ENCODE data around the gene TARS3.
A peak's percentile ranks its signal among the peaks of the same experiment; 100 is the strongest.
"Not testable (repeated sequence)": the region's sequence is repeated elsewhere in the genome, so short reads cannot be mapped to it uniquely, and the experiment has no call there.

TARS3 gene

DNA sequence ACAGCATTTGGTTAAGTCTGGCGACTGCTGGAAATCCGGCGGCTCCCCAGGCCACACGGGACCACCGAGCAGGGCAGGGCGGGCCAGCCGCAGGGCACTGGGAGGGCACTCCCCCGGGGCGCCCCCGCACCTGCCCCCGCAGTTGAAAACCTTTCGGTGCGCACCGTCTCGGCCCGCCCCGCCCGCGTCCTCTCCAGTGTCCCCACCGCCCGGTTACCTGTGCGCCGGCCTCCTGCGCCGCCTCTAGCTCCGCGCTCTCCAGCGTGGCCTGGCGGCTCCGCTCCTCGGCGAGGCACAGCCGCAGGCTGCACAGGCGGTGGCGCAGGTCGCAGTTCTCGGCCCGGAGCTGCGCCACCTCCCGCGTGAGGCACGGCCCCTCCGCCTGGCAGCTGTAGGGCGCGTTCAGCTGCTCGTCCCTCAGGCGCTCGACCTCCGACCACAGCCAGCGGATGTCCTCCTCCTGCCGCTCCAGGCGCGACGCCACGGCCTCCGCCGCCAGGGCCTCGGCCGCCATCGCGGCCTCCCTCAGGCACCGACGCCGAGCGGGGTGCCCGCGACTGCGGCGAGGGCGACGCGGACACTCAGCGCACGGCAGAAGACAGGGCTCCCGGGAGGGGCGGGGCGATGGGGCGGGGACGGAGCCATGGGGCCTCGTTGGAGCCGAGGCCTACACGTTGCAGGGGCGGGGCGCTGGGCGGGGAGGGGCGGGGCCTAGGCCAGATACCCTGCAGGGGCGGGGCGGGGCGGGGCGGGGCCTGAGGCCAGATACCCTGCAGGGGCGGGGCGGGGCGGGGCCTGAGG is at the start of gene TARS3:
TSS of gene TARS3 (minus strand) at position 600 of the 801 bp plus-strand sequence. CDS start at position 514, 86 bp downstream.
- DNase-seq: peak; percentile 82

DNA sequence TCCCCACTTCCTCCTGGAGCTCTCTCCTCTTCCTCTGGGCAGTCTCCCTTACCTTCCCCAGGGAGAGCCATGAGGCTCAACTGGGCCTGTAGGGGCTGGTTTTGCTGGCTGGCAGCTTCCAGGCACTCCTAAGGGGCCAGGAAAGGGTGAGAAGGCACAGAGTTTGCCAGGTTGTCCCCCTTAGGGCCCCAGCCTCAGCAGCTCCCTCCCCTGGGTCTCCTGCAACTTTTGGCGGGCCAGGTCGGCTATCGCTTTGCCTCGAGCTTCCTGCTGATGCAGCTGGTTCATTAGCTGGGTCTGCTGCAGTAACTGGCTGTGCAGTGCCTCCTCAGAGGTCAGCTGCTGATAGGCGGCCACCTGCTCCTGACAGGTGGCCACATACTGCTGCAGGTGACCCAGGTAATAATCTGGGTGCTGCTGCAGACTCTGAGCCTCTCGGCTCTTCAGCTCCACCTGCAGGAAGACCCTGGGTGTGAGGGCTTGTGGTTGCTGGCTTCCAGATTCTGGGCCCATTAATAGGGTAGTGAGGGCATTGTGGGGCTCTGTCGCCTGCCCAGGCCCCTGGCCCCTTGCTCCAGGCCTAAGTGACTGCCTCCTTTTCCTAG is 49.3 kb upstream of the TARS3 start:
- DNase-seq: no peak

DNA sequence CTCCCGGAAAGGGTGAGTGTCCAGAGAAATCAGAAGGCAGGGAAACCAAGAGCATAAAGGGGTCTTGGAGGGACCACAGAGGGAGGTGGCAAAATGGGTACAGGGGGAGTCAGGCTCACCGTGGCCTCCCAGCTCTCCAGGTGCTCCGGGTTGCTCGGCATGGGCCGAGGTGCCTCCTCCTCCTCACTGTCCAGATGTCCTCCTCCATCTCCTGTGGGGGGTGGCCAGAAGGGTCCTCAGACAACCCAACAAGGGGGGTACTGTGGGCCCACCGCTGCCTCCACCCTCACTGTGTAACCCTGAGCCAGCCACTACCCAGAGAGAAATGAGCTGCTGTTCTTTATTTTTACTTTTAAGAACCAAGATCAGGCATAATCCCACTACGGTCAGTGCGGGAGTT is 48.6 kb upstream of the TARS3 start:
- DNase-seq: no peak

DNA sequence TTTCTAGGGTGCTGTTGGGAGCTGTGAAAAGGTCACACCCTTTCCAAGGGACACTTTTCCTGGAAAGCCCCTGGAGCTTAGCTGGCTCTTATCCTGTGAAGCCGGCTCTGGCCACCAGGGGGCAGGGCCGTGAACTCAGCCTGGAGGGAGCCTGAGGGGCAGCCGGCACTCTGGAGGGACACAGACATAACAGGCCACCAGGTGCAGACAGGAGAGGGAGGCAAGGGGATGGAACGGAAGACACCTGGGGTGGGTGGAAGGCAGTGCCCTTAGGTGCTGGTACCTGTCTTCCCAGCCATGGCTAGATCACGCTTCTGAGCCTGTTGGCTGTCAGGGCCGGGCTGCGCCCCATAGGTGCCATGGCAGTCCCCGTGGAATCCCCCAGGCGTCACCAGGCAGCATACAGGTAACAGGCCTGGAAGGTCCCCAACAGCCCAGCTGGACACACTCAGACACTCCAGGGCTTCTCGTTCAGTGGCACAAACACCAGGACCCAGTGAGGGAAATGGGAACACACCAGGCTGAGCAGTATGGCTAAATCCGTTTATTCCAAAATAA is 42.9 kb upstream of the TARS3 start:
- not testable (repeated sequence) for DNase-seq

DNA sequence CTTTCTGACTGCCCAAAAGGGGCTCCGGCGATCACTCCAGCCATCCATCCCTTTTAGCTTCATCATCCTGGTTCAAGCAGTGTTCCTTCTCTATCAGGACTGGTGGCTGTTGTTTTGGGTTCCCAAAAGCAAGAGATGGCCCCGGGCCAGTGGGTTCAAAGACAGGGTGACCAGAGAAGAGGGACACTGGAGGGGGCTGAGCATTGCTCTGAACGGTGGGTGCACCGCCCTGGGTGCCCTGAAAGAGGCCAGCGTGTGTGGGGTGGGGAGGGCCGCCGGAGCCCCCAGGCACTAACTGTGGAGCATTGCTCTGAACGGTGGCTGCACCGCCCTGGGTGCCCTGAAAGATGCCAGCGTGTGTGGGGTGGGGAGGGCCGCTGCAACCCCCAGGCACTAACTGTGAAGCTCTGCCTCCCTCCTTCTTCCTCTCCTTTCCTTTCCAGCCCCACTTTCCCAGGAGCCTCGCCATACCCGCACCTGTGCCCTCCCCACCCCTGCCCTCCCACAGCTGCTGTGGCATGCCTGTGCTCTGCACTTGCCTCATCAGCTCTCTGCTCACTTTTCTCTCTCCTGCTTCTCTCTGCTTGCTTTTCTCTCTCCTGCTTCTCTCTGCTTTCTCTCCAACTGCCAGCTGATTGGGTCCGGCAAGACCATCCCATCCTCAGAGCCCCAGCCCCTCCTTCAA is 41.6 kb upstream of the TARS3 start:
- DNase-seq: no peak

DNA sequence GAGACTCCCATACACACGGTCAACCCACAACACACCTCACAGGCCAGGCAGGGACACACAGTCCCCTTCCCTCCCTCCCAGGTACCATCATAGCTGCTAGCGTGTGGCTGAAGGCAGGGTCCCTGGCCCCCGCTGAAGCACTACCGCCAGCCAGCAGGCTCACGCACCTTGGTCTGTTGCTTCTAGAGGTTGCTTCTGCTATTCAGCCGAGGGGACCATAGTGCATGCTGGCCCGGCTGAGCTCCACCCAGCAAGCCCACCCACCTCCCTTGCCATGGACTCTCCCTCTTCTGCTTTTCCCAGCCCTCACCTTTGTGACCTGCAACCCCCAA is 41.0 kb upstream of the TARS3 start:
- not testable (repeated sequence) for DNase-seq

DNA sequence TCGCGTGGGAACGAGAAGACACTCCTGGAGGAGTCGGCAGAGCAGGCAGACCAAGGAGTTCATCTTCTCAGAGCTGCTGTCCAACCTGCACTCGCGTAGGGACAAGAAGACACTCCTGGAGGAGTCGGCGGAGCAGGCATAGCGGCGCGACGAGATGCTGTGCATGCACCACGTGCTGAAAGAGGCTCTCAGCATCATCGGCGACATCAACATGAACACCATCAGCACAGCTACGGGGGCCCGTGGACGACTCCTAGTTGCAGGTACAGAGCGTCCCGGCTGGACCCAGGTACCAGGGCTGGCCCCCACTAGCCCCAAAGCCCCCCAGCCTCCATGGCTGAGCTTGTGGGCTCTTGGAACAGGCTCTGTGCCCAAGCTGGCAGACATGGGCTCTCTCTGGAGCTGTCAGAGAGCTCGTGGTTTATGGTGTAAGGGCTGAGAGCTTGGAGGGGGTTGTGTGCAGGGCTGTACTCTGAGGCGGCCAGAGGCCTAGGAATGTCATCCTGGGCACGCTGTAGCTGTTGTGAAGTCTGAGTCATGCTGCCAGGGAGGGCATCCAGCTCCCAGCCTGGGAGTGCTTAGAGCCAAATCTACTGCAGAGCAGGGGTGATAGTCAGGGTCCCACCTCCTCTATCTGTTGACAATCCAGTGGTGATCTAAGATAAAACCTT is 40.5 kb upstream of the TARS3 start:
- not testable (repeated sequence) for DNase-seq

DNA sequence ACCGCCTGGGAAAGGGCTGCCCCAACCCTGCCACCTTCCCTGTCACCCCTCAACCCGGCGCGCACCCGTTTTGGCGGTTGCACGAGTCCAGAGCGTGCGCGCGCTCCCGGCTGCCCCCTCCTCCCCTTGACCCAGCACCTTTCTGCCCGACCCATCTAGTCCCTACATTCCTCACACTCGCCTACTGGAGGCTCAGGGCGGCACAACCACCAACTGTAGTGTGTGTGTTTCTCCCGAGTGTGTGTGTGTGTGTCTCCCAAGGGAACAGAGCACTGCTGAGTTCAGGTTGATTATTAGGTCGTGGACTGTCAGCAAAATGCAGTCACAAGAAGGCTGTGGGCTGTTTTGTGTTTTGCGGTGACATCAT is 22.4 kb upstream of the TARS3 start:
- not testable (repeated sequence) for DNase-seq

DNA sequence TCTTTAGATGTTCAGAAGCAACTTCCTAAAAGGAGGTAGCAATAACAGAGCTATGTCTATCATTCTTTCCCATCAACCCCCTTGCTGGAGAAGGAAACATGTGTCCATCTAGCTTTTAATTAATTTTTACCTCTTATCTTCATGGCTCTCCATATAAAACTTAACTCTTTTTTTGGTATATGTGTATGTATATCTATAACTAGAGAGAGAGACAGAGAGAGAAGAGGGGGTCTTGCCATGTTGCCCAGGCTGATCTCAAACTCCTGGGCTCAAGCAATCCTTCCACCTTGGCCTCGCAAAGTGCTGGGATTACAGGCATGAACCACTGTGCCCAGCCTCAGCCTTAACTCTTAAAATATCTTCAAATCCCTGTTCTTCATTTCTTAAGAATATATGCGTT is 10.6 kb upstream of the TARS3 start:
- not testable (repeated sequence) for DNase-seq

DNA sequence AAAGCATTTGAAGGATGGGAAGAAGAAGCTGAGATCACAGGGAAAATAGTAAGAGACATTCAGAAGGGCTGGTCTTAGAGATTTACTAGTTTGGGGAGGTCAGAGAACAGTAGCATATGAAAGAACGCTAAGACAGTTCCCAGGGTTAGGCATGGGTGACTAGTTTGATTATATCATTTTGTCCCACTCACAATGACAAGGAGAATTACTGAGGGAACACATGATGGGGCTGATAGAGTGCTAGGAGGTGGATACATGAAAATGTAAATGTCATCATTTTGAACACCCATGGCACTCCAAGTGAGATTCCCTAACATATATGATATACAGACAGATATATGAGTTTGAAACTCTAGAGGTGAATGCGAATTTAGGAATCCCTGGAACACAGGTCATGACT is 9.3 kb upstream of the TARS3 start:
- no peak for DNase-seq

DNA sequence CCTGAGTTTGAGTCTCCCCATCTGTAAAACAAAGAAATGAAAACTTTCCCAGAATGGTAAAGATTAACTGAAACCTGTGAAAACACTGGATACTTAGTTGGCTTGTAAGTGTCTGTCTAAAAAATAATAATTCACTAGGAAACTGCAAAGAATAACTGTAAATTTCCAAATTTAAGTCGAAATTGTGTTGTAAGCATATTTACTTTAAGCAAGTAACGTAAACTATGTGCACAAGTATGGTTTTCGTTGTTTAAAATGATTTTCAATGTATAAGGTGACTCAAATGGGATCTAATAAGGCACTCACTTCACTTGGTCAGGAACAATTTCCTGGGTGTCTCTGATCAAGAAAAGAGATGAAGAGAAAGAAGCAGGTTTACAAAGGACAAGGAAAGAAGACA is 8.5 kb upstream of the TARS3 start:
- DNase-seq: no peak

DNA sequence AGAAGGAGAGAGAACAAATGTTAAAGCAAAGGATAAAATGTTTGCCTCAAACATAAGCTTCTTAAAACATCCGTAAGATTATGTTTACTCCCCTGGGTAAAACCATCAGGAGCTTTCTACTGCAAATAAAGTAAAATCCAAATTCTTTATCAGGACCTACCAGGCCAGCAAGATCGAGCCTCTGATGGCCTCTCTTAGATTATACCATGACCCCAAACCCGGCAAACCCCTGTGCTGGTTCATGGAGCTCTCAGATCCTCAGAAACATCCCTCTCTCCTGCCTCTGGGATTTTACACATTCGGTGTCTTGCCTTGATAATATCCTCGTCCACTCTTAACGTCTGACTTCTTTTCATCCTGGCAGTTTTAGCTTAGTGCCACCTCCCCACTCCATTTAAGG is 7.5 kb upstream of the TARS3 start:
- no peak for DNase-seq

DNA sequence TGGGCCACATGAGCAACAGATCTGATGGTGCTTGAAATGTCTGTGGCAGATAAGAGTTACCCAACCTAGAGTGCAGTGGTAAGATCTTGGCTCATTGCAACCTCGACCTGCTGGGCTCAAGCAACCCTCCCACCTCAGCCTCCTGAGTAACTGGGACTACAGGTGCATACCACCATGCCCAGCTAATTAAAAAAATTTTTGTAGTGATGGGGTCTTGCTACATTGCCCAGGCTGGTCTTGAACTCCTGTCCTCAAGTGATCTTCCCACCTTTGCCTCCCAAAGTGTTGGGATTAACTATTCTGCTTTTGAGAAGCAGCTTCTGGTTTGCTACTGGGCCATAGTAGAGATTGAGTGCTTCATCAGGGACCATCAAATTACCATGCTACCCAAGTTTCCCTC is 2.9 kb upstream of the TARS3 start:
- no peak for DNase-seq

DNA sequence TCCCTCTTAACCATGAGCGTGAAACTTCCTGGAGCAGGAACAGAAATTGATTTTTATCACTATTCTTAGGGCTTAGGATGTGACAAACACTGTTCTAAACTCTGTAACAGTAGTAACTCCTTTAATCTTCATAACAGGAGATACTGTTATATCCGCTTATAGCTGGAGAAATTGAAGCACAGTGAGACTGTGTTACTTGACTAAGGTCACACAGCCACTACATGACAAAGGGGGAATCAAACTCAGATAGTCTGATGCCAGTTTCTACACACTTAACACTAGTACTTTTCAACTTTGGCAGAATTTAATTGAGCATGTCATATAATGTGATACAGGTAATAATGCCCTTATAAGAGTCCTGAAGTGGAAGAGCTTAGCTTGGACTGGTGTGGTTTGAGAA is 800 bp upstream of the TARS3 start:
- no peak for DNase-seq

DNA sequence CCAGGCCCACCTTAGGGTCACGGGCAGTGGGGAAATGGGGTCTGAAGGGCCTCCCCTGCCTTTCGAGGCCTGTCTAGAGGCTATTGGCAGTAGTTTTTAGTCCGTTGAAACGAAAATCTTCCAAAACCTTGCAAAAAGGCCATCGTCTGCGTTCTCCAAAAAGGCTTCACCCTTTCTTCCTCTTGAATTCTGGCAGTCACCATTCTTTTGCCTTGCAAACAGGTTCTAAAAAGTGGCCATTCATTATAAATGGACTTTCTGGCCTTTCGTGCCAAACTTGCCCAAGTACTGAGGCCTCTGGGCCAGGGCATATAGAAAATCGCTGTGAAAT is 367 bp upstream of the TARS3 start:
- DNase-seq: no peak

DNA sequence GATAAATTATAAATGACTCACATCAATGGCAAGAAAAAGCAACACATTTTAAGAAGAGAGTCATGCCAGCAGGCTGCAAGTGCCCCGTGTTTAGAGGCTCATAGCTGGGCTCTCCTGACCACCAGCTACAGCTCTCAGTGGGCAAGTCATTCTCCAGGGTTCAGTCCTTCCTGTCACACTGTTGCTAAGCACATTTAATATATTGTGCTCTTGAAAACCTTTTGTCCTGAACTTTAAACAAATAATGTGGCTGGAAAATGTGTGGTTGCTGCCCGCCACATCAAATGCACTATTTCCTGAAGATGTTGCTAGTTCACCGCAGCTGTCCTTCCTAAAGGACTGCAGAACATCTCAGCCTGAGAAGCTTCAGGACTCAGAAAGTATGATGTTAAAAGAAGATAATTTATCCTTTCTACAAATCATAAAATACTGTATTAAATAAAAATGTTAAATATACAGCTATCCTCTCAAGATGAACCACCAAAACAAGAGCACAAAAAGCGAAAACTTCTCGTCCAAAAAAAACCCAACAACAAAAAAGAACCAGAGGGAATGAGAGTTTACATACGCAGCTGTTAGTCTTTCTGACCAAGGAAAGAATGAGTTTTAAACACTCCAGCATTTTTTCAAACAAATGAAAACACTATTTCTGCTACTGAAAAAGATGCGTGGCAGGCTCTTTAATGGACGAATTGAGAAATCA is 951 bp downstream of the TARS3 start:
- DNase-seq: no peak

DNA sequence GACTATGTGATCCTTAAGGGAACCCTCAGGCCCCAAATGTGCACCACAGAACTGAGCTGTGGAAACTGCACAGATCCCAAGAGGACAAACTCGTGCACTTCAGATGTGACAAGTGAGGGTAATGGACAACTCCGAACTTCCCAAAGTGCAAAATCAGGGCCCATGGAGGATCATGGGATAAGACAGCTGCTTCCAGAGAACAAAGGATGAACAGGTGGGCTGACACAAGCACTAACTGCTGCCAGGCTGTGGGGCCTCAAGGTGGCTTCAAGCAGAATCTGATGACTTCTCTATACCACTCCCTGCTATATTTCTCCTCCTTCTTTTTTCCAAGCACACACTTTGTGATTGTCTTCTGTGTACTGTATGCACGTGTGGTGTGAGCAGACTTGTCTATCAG is 5.4 kb downstream of the TARS3 start:
- DNase-seq: no peak

DNA sequence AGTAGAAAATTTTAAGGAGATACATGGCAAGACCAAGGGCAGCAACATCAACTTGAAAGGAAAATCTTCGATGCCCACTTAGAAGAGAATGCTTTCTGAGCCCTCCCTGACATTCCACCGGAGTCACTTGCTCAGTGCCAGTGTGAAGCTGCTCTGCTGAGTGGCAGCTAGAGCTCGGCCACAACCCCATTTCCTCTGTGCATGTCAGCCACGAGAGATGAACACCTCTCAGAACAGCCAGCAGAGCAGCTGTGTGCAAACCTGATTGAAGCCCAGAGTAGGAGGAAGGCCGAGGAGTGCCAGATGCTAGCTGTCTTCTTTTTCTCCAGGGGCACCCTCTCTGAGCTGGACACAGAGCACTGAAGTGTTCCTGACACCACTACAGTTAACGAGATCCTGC is 12.2 kb downstream of the TARS3 start:
- no peak for DNase-seq

DNA sequence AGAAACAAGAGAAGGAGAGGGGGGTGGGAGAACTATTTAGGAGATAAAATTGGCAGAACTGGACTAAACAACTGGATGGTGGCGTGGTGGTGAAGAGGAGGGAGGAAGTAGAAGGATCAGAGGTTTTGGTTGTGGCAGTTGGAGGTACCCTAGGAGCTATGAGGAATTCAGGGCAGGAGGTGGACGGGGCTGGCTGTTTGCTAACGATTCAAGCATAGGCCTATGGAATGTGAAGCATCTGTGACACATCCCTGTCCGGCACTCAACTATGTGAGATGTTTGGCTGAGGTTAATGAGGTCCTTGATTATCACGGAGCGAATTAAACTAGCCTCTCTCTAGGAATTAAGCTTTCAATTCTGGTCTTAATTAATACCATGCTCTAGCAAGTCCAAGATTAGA is 13.5 kb downstream of the TARS3 start:
- DNase-seq: no peak

DNA sequence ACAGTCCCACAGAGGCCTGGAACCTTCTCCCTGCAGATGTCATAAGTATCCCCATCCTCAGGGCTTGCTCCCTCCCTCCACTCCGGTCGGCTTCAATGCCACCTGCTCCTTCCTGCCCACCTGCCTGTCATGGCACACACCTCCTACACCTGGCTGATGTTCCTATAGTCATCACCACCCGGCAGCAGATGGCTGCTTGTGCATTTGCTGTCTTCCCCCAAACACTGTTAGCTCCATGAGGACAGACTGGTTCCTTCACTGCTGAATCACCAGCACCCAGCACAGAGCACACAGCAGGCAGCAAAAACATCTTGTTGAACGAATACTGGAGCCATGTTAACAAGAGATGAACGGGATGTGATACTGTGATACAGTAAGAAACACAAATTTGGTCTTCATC is 14.8 kb downstream of the TARS3 start:
- DNase-seq: no peak

DNA sequence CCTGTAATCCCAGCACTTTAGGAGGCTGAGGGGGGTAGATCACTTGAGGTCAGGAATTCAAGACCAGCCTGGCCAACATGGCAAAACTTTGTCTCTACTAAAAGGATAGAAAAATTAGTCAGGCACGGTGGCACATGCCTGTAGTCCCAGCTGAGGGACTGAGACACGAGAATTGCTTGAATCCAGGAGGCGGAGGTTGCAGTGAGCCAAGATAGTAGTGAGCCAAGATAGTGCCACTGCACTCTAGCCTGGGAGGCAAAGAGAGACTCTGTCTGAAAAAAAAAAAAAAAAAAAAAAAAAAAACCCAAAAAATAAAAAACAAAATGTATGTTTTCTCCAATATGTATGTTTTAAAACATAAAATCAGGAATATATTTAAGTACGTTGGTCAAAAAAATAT is 16.3 kb downstream of the TARS3 start:
- DNase-seq: no peak

DNA sequence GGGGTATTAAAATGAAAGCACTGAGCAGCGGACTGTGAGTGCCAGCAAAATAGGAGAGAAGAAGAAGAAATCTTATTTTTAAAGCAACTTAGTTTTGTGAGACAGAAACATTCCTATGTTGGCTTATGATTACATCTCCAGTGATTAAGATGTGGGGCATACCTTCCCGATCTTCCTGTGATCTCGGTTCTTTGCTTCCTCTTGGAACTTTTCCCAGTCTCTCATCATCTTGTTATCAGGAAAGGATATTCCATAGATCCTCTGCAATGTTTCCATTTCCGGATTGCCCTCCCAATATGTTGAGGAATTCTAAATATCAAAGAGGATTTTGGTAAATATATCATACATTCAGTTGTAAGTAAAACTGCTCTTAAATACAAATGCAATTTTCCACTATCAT is 22.2 kb downstream of the TARS3 start:
- DNase-seq: no peak

DNA sequence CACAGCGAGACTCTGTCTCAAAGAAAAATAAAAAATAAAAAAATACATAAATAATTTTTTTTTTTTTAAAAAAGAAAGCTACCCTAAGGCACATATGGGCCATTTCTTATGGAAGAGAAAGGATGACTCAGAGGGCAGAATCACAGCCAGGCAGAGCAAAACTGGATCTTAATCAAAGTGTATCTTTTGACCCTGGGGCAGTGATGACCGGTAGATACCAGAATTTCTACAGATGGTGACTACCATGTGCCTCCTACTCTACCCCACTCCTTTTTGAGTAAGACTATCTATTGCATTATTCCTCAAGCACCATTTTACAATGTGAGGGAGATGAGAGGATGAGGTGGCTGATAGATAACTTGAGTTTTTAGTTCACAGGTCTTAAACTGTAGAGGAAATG is 26.0 kb downstream of the TARS3 start:
- DNase-seq: no peak
